AG04450 (cell line): Measurements from ENCODE around the gene VNN1. TPM values are rescaled to one million over a fixed set of nuclear protein-coding genes. Genes with fewer than 3 reads are reported as not detected.

Source experiments
- CTCF ChIA-PET: fragments of 300-600, 350-600 bp; formaldehyde crosslinking; extraction: SDS; loops from one replicate; lab custom pipeline; 2022; ENCODE audit warnings: antibody characterized with exemption, inconsistent platforms; lab: Charles Lee
- POLR2A ChIA-PET: fragments of 350-600 bp; formaldehyde crosslinking; extraction: SDS; loops from one replicate; lab custom pipeline; 2021; ENCODE audit warnings: antibody characterized with exemption, inconsistent platforms; lab: Yijun Ruan, JAX
- DNase-seq: peaks from one replicate; pipeline ENCODE4 v3.0.0-alpha.2; 2011; ENCODE audit warnings: low read depth, low spot score
- H3K27ac ChIP-seq: one replicate; pipeline ENCODE4 v1.5.1; 2012; ENCODE audit warnings: low read depth, low read length, control low read depth
- H3K27me3 ChIP-seq: one replicate; pipeline ENCODE4 v1.6.0; 2012; ENCODE audit warnings: low read length; ENCODE audit not compliant: control insufficient read depth, insufficient read depth
- H3K4me3 ChIP-seq: 2 replicates; pipeline ENCODE4 v1.5.1; 2011; ENCODE audit warnings: mild to moderate bottlenecking, low read depth, low read length, control low read depth
- H3K9me3 ChIP-seq: 2 replicates; pipeline ENCODE4 v1.5.1; 2012; ENCODE audit warnings: low read length; ENCODE audit not compliant: control insufficient read depth, insufficient read depth
- polyA plus RNA-seq: library from polyadenylated mRNA; depleted of rRNA; stranded (reverse); fragments of >200 nt; gene quantifications from 2 replicates; pipeline ENCODE4 v1.2.3, GENCODE V29; 2011
- TF ChIP-seq, protein P1 (sequence below): IDR thresholded peaks from 2 replicates; pipeline ENCODE4 v1.5.1; 2011; ENCODE audit warnings: low read depth, low read length, control low read depth, inconsistent platforms

The VNN1 gene
- polyA plus RNA-seq, 1 experiment: 0.06 TPM

GRCh38 chr6:132675002-132675401 is 38.9 kb downstream of the VNN1 start:
- Histone ChIP-seq H3K4me3 (no peak overlapping the region), H3K27ac (no peak overlapping the region), H3K27me3 (no peaks in the 10 kb centered on the region), H3K9me3 (no peaks in the 10 kb centered on the region)
- DNase-seq: no peak
- TF ChIP-seq, protein P1, sequence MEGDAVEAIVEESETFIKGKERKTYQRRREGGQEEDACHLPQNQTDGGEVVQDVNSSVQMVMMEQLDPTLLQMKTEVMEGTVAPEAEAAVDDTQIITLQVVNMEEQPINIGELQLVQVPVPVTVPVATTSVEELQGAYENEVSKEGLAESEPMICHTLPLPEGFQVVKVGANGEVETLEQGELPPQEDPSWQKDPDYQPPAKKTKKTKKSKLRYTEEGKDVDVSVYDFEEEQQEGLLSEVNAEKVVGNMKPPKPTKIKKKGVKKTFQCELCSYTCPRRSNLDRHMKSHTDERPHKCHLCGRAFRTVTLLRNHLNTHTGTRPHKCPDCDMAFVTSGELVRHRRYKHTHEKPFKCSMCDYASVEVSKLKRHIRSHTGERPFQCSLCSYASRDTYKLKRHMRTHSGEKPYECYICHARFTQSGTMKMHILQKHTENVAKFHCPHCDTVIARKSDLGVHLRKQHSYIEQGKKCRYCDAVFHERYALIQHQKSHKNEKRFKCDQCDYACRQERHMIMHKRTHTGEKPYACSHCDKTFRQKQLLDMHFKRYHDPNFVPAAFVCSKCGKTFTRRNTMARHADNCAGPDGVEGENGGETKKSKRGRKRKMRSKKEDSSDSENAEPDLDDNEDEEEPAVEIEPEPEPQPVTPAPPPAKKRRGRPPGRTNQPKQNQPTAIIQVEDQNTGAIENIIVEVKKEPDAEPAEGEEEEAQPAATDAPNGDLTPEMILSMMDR: no peak
- ChIA-PET POLR2A (no interaction called here), CTCF (interaction anchor here (1.0 kb wide), 1 partner anchor 123 kb away, joined by 4 read pairs; the partner anchor contains the start of gene SLC18B1)

DNA sequence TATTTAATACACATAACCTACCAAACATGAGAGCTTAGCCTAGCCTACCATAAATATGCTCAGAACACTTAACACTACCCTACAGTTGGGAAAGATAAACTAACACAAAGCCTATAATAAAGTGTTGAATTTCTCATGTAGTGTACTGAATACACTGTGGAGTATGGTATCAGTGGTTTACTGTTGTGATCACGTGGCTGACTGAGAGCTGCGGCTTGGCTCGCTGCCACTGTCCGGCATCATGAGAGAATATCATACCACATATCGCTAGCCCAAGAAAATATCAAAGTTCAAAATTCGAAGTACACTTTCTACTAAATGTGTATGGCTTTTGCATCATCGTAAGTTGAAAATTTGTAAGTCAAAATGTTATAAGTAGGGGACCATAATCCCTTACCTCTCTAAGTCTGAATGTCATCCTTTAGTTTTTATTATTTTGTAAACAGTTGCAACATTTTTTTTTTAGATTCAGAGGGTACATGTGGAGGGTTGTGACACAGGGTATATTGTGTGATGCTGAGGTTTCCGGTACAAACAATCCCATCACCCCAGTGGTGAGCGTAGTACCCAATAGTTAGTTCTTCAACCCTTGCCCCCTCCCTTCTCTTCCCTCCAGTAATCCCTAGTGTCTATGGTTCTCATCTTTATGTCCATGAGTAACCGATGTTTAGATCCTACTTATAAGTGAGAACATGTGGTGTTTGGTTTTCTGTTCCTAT is 40.3 kb downstream of the VNN1 start:
- Histone ChIP-seq H3K4me3 (no peak overlapping the region), H3K27me3 (no peaks in the 10 kb centered on the region), H3K27ac (no peak overlapping the region), H3K9me3 (no peaks in the 10 kb centered on the region)
- ChIA-PET POLR2A (no interaction called here), CTCF (interaction anchor here (0.6 to 1.4 kb wide), 3 partner anchors 107 to 139 kb away, joined by 3 to 10 read pairs (median 4); no protein-coding TSS in a partner anchor)
- DNase-seq: no peak
- TF ChIP-seq, protein P1: no peak

- ChIA-PET POLR2A (no interaction called here), CTCF (interaction anchor here (0.6 to 7.0 kb wide), 8 partner anchors 21 to 148 kb away, joined by 3 to 133 read pairs (median 7); partner anchors contain the start of gene SLC18B1)
- no peak for DNase-seq
- TF ChIP-seq, protein P1: no peak
- Histone ChIP-seq H3K27ac (no peak overlapping the region), H3K27me3 (no peaks in the 10 kb centered on the region), H3K4me3 (no peak overlapping the region), H3K9me3 (no peaks in the 10 kb centered on the region)
Observed at GRCh38 chr6:132671295-132671694, 42.6 kb downstream of the VNN1 start.

- POLR2A ChIA-PET: no interaction called here
Observed at GRCh38 chr6:132669690-132670291, 44.1 kb downstream of the VNN1 start.

More at GRCh38 chr6:132669690-132670291, 44.1 kb downstream of the VNN1 start:
- Histone ChIP-seq H3K27me3 (no peaks in the 10 kb centered on the region), H3K27ac (no peak overlapping the region), H3K9me3 (no peaks in the 10 kb centered on the region), H3K4me3 (no peak overlapping the region)
- TF ChIP-seq, protein P1: peak; percentile 58
- DNase-seq: no peak
- CTCF ChIA-PET: interaction anchor here (0.7 to 7.0 kb wide), 32 partner anchors 11 to 1069 kb away, joined by 3 to 133 read pairs (median 4); partner anchors contain the start of genes SLC18B1 and TAAR1
